Natural killer cell treated with Interleukin-12 subunit alpha and Interleukin-12 subunit beta and Interleukin-15 and Interleukin-18, amount 100 ng/mL, for 72 hours (primary cell): ENCODE results near the gene DAGLB. TPM values are rescaled to one million over a fixed set of nuclear protein-coding genes. Genes with fewer than 3 reads are reported as not detected.
"Not testable (repeated sequence)": the region's sequence is repeated elsewhere in the genome, so short reads cannot be mapped to it uniquely, and the experiment has no call there.

ENCODE experiments used
- ATAC-seq, 2 donors: fragments of 150-1000 bp; cut with Tn5 transposase in 1 of 2; sonication (Bioruptor Pico), chemical (Tn5 transposase) in 1 of 2; 2 replicates each; pipeline ENCODE4 v1.10.0; 2021
- DNase-seq: peaks from one replicate; pipeline ENCODE4 v3.0.0; 2022; ENCODE audit warnings: low spot score
- H3K27ac Mint-ChIP-seq, 2 donors: 1 replicate in 1 of 2; 2 replicates in 1 of 2; pipeline ENCODE4 v1.8.0; 2022; ENCODE audit warnings: mixed read lengths in 2 of 2, mild to moderate bottlenecking in 1 of 2, moderate library complexity in 1 of 2
- H3K27me3 Mint-ChIP-seq, 2 donors: 1 replicate in 1 of 2; 2 replicates in 1 of 2; pipeline ENCODE4 v1.8.0; 2022; ENCODE audit warnings: mixed read lengths in 2 of 2
- H3K36me3 Mint-ChIP-seq: one replicate; pipeline ENCODE4 v1.8.0; 2022; ENCODE audit warnings: mixed read lengths
- H3K4me1 Mint-ChIP-seq, 2 donors: 1 replicate in 1 of 2; 2 replicates in 1 of 2; pipeline ENCODE4 v1.8.0; 2022; ENCODE audit warnings: low read depth in 2 of 2, mixed read lengths in 2 of 2, mild to moderate bottlenecking in 1 of 2
- H3K4me3 Mint-ChIP-seq: one replicate; pipeline ENCODE4 v1.8.0; 2022; ENCODE audit warnings: mixed read lengths
- H3K9me3 Mint-ChIP-seq: 2 replicates; pipeline ENCODE4 v1.8.0; 2022; ENCODE audit warnings: mixed read lengths
- total RNA-seq, 2 donors: library from RNA; stranded (reverse); gene quantifications; one replicate each; pipeline ENCODE4 v1.2.3, GENCODE V29; 2022

DAGLB gene
- total RNA-seq, 2 donors from 2014 or later, result 19.6 to 30.6 TPM

DNA sequence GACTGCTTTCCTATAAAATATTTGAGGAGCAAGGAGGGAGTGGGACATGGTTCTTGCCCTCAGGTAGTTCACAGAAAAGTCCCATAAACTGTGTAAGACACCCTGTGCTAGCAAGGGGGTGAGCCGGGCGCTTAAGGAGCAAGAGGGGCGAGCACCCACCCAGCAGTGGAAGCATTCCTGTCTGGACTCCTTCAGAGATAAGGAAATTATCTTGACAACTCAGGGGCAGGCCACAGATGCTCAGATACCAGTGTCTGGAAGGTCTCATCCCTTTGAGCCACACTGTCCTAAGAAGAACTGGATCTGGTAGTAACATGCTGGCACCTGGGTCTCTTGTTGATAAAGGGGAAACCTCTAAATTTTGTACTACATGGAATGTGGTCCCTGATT, 54.1 kb downstream of the DAGLB start:
- ATAC-seq (no peak), DNase-seq (no peak)
- Mint-ChIP-seq H3K4me3 (no peak overlapping the region), H3K27ac (peak overlapping the region; percentile 76 to 78), H3K27me3 (no peaks in the 10 kb centered on the region), H3K36me3 (no peaks in the 10 kb centered on the region), H3K9me3 (no peaks in the 10 kb centered on the region), H3K4me1 (peaks cover 45 to 57% of the 10 kb centered on the region in 2 donors)

- Mint-ChIP-seq H3K27ac (peak overlapping the region; percentile 76 to 78), H3K4me3 (no peak overlapping the region), H3K4me1 (peaks cover 40 to 55% of the 10 kb centered on the region in 2 donors), H3K27me3 (no peaks in the 10 kb centered on the region), H3K9me3 (no peaks in the 10 kb centered on the region), H3K36me3 (no peaks in the 10 kb centered on the region)
- peak; percentile 68 to 92 for ATAC-seq
- no peak for DNase-seq
Measured at GRCh38 chr7:6392712-6393666, 54.8 kb downstream of the DAGLB start.

GRCh38 chr7:6389728-6390127, 58.0 kb downstream of the DAGLB start:
- no peak for DNase-seq
- Mint-ChIP-seq H3K27me3 (no peaks in the 10 kb centered on the region), H3K36me3 (no peaks in the 10 kb centered on the region), H3K4me1 (peaks cover 44 to 56% of the 10 kb centered on the region in 2 donors), H3K4me3 (no peak overlapping the region), H3K27ac (no peak overlapping the region), H3K9me3 (no peaks in the 10 kb centered on the region)
- no peak for ATAC-seq

DNA sequence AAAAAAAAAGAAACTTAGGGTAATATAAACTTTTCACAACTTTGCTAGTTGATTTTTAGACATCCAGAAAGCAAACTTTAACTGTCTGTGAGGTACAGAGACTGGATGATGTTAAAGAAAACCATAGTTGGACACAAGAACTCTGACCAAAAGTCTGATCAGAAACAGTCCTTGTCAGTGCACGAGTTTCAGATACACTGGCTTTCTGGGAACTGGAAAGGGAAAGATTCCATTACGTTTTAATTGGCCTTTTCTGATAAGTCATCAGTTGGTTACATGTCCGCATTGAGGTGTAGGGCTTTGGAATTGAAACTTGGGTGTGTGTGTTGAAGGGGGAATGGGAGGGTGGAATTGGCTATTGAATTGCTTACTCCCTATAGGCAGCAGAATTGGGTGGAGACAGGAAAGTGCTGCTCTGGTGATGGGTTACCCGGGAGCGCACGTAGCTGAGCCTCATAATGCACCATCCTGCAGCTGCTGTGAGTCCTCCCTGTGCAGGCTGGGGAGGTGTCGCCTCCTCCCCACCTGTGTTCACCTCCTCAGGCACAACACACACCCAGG, 59.9 kb downstream of the DAGLB start:
- peaks cover 38 to 48% of the 10 kb centered on the region in 2 donors for H3K4me1 Mint-ChIP-seq
- H3K9me3 Mint-ChIP-seq, result no peaks in the 10 kb centered on the region
- H3K36me3 Mint-ChIP-seq, result no peaks in the 10 kb centered on the region
- DNase-seq (no peak), ATAC-seq (no peak)
- H3K4me3 Mint-ChIP-seq, result no peak overlapping the region
- H3K27me3 Mint-ChIP-seq, result no peaks in the 10 kb centered on the region
- H3K27ac Mint-ChIP-seq, result peak overlapping the region in 1 of 2 donors; percentile 77

DNA sequence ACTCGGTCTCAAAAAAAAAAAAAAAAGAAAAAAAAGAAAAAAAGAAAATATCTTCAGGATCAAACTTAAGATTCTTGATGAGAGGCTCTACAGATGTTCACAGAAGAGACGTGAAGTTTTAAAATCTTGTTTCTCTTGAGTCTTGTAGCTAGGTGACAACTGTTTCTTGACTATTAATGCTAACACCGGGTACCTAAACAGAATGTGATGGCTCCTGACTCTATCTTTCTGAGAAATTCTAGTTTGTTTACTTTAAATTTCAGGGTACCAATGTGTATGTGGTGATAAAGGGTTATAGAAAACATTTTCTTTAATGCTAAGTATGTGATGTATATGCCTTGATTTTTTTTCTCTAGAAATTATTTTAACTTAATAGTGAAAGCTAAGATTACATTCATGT, 61.0 kb downstream of the DAGLB start:
- no peak for ATAC-seq
- H3K9me3 Mint-ChIP-seq, result no peaks in the 10 kb centered on the region
- H3K4me3 Mint-ChIP-seq, result no peak overlapping the region
- H3K36me3 Mint-ChIP-seq, result no peaks in the 10 kb centered on the region
- no peaks in the 10 kb centered on the region for H3K27me3 Mint-ChIP-seq
- no peak for DNase-seq
- H3K27ac Mint-ChIP-seq, result peak overlapping the region in 1 of 2 donors; percentile 77
- peaks cover 45 to 51% of the 10 kb centered on the region in 2 donors for H3K4me1 Mint-ChIP-seq

DNA sequence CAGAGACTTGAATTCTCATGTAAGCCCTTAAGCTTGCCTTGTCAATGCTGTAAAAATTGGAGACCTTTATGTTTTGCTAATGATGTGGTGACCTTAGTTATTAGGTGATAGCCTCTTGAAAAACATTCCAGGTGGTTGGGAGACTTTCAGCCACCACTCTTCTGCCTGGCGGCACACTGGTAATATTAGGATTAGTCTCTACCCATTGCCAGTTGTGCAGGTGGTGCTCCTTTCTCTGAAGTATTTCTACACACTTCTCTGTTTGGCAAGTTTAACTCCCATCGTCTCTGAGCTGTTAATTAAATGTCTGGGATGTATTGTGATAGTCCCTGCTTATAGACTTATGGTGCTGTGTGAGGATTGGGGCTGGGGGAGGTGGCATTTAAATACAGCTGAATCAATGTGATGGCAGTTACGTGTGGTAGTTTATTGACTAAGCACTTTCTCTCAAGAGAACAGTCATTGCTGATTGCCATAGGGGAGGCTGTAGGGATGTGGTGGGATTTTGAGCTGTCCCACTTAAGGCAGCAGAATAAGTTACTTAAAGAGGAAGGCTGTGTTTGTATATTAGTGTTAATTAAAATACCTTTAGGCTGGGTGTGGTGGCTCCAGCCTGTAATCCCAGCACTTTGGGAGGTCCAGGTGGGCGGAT, 61.7 kb downstream of the DAGLB start:
- no peaks in the 10 kb centered on the region for H3K27me3 Mint-ChIP-seq
- H3K36me3 Mint-ChIP-seq, result no peaks in the 10 kb centered on the region
- no peaks in the 10 kb centered on the region for H3K9me3 Mint-ChIP-seq
- peak in 1 of 2 donors; percentile 48 for ATAC-seq
- DNase-seq, result no peak
- peak overlapping the region; percentile 3 for H3K4me3 Mint-ChIP-seq
- H3K4me1 Mint-ChIP-seq, result peaks cover 48 to 49% of the 10 kb centered on the region in 2 donors
- H3K27ac Mint-ChIP-seq, result peak overlapping the region; percentile 6 to 76

- Mint-ChIP-seq H3K4me1 (peaks cover 51 to 54% of the 10 kb centered on the region in 2 donors), H3K27ac (peak overlapping the region; percentile 6 to 76), H3K4me3 (peak overlapping the region; percentile 13), H3K27me3 (no peaks in the 10 kb centered on the region), H3K9me3 (no peaks in the 10 kb centered on the region), H3K36me3 (no peaks in the 10 kb centered on the region)
- ATAC-seq (no peak), DNase-seq (no peak)
Measured at GRCh38 chr7:6385110-6385781, 62.5 kb downstream of the DAGLB start.

GRCh38 chr7:6384327-6384726, 63.4 kb downstream of the DAGLB start:
- Mint-ChIP-seq H3K27ac (no peak overlapping the region), H3K36me3 (no peaks in the 10 kb centered on the region), H3K4me3 (no peak overlapping the region)

DNA sequence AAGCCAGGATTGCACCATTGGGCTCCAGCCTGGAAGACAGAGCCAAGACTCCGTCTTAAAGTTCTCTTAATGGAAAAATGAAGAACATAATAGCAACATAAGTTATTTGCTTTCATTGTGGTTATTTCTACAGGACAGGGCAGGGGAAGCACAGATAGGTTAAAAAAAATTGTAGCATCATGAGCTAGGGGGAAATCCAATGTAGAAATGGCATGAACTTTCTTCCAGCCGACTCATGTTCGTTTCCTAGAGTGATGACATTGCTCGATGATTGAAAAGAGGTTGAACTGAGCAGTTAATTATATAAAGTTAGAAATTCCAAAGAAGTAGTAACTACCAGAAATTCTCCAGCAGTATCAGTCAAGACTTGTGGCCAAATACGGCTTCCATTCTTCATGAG, 64.9 kb downstream of the DAGLB start:
- Mint-ChIP-seq H3K4me1 (peaks cover 64 to 65% of the 10 kb centered on the region in 2 donors), H3K36me3 (no peaks in the 10 kb centered on the region), H3K27ac (peak overlapping the region; percentile 56 to 90), H3K4me3 (peak overlapping the region; percentile 46), H3K9me3 (no peaks in the 10 kb centered on the region), H3K27me3 (no peaks in the 10 kb centered on the region)
- ATAC-seq (peak in 1 of 2 donors; percentile 62), DNase-seq (no peak)

More at GRCh38 chr7:6384327-6384726, 63.4 kb downstream of the DAGLB start:
- Mint-ChIP-seq H3K27me3 (no peaks in the 10 kb centered on the region), H3K9me3 (no peaks in the 10 kb centered on the region), H3K4me1 (peaks cover 56 to 58% of the 10 kb centered on the region in 2 donors)
- ATAC-seq (no peak), DNase-seq (no peak)

- H3K9me3 Mint-ChIP-seq, ATAC-seq, H3K36me3 Mint-ChIP-seq, DNase-seq, H3K27me3 Mint-ChIP-seq: not testable (repeated sequence)
- H3K4me1 Mint-ChIP-seq, result peaks cover 60 to 64% of the 10 kb centered on the region in 2 donors
- H3K4me3 Mint-ChIP-seq, result peak overlapping the region; percentile 46
- H3K27ac Mint-ChIP-seq, result peak overlapping the region; percentile 56 to 90
Measured at GRCh38 chr7:6381846-6382245, 65.9 kb downstream of the DAGLB start.

DNA sequence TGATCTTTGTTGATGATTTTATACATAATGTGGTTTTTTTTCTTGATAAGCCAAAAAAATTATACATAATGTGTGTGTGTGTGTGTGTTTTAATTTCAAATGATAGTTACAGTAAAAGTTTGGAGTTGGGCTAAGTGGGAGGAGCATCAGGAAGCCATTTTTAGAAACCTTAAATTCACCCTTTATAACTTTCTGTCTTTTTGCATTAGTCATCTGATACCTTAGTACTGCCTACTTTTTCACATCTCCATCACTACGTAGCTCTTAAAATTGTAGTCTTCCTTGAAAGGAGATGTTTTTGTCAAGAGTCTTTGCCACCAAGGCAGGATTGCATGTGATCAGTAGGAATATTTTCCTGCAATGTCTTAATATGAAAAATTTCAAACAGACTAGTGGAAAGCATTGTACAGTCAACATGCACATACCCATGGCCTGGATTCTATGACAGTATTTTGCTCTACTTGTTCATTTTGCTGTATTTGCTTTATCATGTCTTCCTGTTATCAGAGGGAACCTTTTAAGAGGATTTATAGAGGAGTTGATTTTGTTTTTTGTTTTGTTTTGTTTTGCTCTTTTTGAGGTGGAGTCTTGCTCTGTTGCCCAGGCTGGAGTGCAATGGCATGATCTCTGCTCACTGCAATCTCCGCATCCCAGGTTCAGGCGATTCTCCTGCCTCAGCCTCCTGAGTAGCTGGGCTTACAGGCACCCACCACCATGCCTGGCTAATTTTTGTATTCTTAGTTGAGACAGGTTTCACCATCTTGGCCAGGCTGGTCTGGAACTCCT, 67.3 kb downstream of the DAGLB start:
- Mint-ChIP-seq H3K9me3 (no peaks in the 10 kb centered on the region), H3K4me1 (peaks cover 56 to 60% of the 10 kb centered on the region in 2 donors), H3K4me3 (peak overlapping the region; percentile 26), H3K27ac (peak overlapping the region; percentile 25 to 43), H3K27me3 (no peaks in the 10 kb centered on the region), H3K36me3 (peaks cover 5% of the 10 kb centered on the region)
- no peak for DNase-seq
- ATAC-seq, result no peak

GRCh38 chr7:6379886-6380285, 67.9 kb downstream of the DAGLB start:
- Mint-ChIP-seq H3K27me3 (no peaks in the 10 kb centered on the region), H3K4me1 (peaks cover 53 to 56% of the 10 kb centered on the region in 2 donors), H3K9me3 (no peaks in the 10 kb centered on the region), H3K4me3 (peak overlapping the region; percentile 26), H3K27ac (peak overlapping the region; percentile 25 to 43), H3K36me3 (peaks cover 7% of the 10 kb centered on the region)
- DNase-seq, result no peak
- no peak for ATAC-seq

DNA sequence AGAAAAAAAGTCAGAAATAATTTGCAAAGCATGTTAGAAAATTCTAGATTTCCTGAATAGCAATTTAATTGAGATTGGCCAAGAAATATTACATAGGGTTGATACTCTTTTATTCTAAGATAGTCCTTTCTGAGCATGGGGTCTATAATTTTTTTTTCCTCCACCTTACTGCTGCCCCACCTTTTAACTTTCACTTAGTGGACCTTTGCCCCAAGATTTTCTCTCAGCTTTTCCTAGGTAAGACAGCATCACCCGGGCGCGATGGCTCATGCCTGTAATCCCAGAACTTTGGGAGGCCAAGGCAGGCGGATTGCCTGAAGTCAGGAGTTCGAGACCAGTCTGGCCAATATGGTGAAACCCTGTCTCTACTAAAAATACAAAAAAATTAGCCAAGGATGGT, 69.2 kb downstream of the DAGLB start:
- ATAC-seq, H3K9me3 Mint-ChIP-seq, H3K27me3 Mint-ChIP-seq, H3K36me3 Mint-ChIP-seq, DNase-seq, H3K4me3 Mint-ChIP-seq: not testable (repeated sequence)
- Mint-ChIP-seq H3K27ac (peak overlapping the region in 1 of 2 donors; percentile 70), H3K4me1 (peaks cover 47 to 50% of the 10 kb centered on the region in 2 donors)
